ENCODE results near the gene COL6A1. TPM values are rescaled to one million over a fixed set of nuclear protein-coding genes. Genes with fewer than 3 reads are reported as not detected.

The COL6A1 gene
- total and polyA plus RNA-seq, 2 of the 4 experiments (the other 2 are of a cell fraction): 173 to 1,578 TPM

DNA sequence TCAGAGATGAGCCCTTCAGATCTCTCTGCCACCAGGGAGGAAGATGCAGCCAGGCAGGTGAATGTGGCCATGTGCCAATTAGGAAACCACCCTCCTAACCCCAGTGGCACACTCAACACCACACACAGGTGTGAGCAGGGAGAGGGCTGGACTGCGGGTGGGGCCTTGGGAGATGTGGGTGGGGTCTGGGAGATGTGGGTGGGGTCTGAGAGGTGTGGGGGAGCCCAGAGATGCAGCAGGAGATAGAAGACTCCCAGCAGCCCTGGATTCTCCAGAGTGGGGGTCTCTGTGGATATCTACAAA is 43.2 kb upstream of the COL6A1 start:
- no peaks in the 10 kb centered on the region for H3K4me1 ChIP-seq (ENCODE audit: control insufficient read depth, insufficient read depth, low read length)
- no peak overlapping the region for H3K4me3 ChIP-seq (ENCODE audit: insufficient read depth, low read depth, low read length)
- H4K20me1 ChIP-seq (ENCODE audit: insufficient read depth, low read length): no peaks in the 10 kb centered on the region
- ChIA-PET CTCF (no interaction called here), POLR2A (ENCODE audit: unreplicated experiment) (no interaction called here)
- no peak overlapping the region for H2AK9ac ChIP-seq (replicated peaks; ENCODE audit: low read depth, low read length, poor library complexity)
- H3K79me1 ChIP-seq (ENCODE audit: low read depth in 1 of 2, low read length in 2 of 2): no peaks in the 10 kb centered on the region
- H2AFZ ChIP-seq (replicated peaks; ENCODE audit: low read length, poor library complexity): no peak overlapping the region
- no peak overlapping the region for H3K23ac ChIP-seq (ENCODE audit: low read depth, low read length)
- intact Hi-C loops (cut with micrococcal nuclease) (no loop called here), dilution Hi-C loops (cut with HindIII; ENCODE audit: low sequenced_read_pairs, unreplicated experiment) (no loop called here), in situ Hi-C loops (cut with MboI; ENCODE audit: low sequenced_read_pairs) (no loop called here)
- no peaks in the 10 kb centered on the region; the same call in 1 of the 2 replicates for H3K36me3 ChIP-seq (ENCODE audit: control insufficient read depth, insufficient read depth, low read length)
- H3K9me3 ChIP-seq (ENCODE audit: control insufficient read depth, insufficient read depth, low read length): peaks cover 27% of the 10 kb centered on the region
- no peak for DNase-seq
- no peaks in the 10 kb centered on the region for H3K9me1 ChIP-seq (ENCODE audit: insufficient read depth, low read length)
- H3K56ac ChIP-seq (ENCODE audit: extremely low read depth, insufficient read depth, low read length): no peak overlapping the region
- H3K18ac ChIP-seq (ENCODE audit: low read depth, low read length): no peak overlapping the region
- H3K4me2 ChIP-seq (ENCODE audit: low read depth, low read length): no peak overlapping the region
- H2AK5ac ChIP-seq (ENCODE audit: low read depth, low read length): no peak overlapping the region
- no peaks in the 10 kb centered on the region; the same call in 1 of the 2 replicates for H3K27me3 ChIP-seq (ENCODE audit: control insufficient read depth, insufficient read depth, low read length)
- no peak for TF ChIP-seq POLR2A (IDR thresholded peaks at IDR 0.05; ENCODE audit: low read depth, low read length)
- no peak for TF ChIP-seq NFE2L2 (IDR thresholded peaks at IDR 0.05; ENCODE audit: low read depth, low read length)
- TF ChIP-seq MAFK (IDR thresholded peaks at IDR 0.05; ENCODE audit: low read depth, low read length): no peak
- TF ChIP-seq RCOR1 (IDR thresholded peaks at IDR 0.05; ENCODE audit: insufficient replicate concordance, low read length): no peak
- TF ChIP-seq, protein P1, sequence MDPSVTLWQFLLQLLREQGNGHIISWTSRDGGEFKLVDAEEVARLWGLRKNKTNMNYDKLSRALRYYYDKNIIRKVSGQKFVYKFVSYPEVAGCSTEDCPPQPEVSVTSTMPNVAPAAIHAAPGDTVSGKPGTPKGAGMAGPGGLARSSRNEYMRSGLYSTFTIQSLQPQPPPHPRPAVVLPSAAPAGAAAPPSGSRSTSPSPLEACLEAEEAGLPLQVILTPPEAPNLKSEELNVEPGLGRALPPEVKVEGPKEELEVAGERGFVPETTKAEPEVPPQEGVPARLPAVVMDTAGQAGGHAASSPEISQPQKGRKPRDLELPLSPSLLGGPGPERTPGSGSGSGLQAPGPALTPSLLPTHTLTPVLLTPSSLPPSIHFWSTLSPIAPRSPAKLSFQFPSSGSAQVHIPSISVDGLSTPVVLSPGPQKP (IDR thresholded peaks at IDR 0.05; ENCODE audit: borderline replicate concordance, low read depth, low read length): no peak
- TF ChIP-seq RFX5 (IDR thresholded peaks at IDR 0.05; ENCODE audit: low read depth, low read length): no peak
- TF ChIP-seq, protein P2, sequence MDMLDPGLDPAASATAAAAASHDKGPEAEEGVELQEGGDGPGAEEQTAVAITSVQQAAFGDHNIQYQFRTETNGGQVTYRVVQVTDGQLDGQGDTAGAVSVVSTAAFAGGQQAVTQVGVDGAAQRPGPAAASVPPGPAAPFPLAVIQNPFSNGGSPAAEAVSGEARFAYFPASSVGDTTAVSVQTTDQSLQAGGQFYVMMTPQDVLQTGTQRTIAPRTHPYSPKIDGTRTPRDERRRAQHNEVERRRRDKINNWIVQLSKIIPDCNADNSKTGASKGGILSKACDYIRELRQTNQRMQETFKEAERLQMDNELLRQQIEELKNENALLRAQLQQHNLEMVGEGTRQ (IDR thresholded peaks at IDR 0.05; ENCODE audit: low read depth, low read length): no peak
- no peak for TF ChIP-seq RAD21 (IDR thresholded peaks at IDR 0.05; ENCODE audit: low read length)
- TF ChIP-seq BHLHE40 (IDR thresholded peaks at IDR 0.05; ENCODE audit: low read depth, low read length): no peak
- no peak for TF ChIP-seq FOS (IDR thresholded peaks at IDR 0.05; ENCODE audit: low read depth, low read length)
- TF ChIP-seq MAZ (IDR thresholded peaks at IDR 0.05; ENCODE audit: borderline replicate concordance, low read depth, low read length): no peak
- no peak for TF ChIP-seq MXI1 (IDR thresholded peaks at IDR 0.05; ENCODE audit: borderline replicate concordance, low read depth, low read length)
- TF ChIP-seq, protein P3, sequence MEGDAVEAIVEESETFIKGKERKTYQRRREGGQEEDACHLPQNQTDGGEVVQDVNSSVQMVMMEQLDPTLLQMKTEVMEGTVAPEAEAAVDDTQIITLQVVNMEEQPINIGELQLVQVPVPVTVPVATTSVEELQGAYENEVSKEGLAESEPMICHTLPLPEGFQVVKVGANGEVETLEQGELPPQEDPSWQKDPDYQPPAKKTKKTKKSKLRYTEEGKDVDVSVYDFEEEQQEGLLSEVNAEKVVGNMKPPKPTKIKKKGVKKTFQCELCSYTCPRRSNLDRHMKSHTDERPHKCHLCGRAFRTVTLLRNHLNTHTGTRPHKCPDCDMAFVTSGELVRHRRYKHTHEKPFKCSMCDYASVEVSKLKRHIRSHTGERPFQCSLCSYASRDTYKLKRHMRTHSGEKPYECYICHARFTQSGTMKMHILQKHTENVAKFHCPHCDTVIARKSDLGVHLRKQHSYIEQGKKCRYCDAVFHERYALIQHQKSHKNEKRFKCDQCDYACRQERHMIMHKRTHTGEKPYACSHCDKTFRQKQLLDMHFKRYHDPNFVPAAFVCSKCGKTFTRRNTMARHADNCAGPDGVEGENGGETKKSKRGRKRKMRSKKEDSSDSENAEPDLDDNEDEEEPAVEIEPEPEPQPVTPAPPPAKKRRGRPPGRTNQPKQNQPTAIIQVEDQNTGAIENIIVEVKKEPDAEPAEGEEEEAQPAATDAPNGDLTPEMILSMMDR (conservative IDR thresholded peaks at IDR 0.05; ENCODE audit: low read depth, low read length): no peak
- no peak for TF ChIP-seq CEBPB (IDR thresholded peaks at IDR 0.05; ENCODE audit: low read depth, low read length)
- no peak for TF ChIP-seq SMC3 (IDR thresholded peaks at IDR 0.05; ENCODE audit: low read depth, low read length)
- no peak for TF ChIP-seq CHD1 (IDR thresholded peaks at IDR 0.05; ENCODE audit: low read depth, low read length)
- WGBS, 2 experiments (ENCODE audit: extremely low coverage in 2 of 2, insufficient read length in 1 of 2): 100% methylated on average over 1 of the region's 1 CpG; no CpG with 5 or more reads in 1 of the 2 experiments
- no peak overlapping the region for H3K14ac ChIP-seq (replicated peaks; ENCODE audit: low read depth, low read length)
- H4K8ac ChIP-seq (ENCODE audit: low read depth in 2 of 2, low read length in 2 of 2): no peak overlapping the region
- H2BK15ac ChIP-seq (ENCODE audit: low read depth, low read length): no peak overlapping the region
- no peak overlapping the region for H2BK20ac ChIP-seq (ENCODE audit: low read depth, low read length)
- no peak overlapping the region for H4K91ac ChIP-seq (ENCODE audit: insufficient read depth, low read depth, low read length)
- no peak overlapping the region for H4K5ac ChIP-seq (ENCODE audit: low read depth, low read length)
- ATAC-seq (ENCODE audit: low read depth): no peak
- no peak overlapping the region for H3K4ac ChIP-seq (ENCODE audit: low read depth, low read length)
- no peak overlapping the region for H3K27ac ChIP-seq (ENCODE audit: insufficient read depth, low read length)
- no peak overlapping the region for H2BK120ac ChIP-seq (ENCODE audit: low read depth, low read length)
- no peak overlapping the region for H2BK5ac ChIP-seq (ENCODE audit: low read depth, low read length, poor library complexity, severe bottlenecking)
- no peak overlapping the region for H3K9ac ChIP-seq (ENCODE audit: low read depth, low read length)
- no TSS peak for BruUV-seq (replicated peaks)

Measured in IMR-90 (cell line).